Esophagus muscularis mucosa (tissue), 3 donors: ENCODE data around the gene TTC6.

Experiments used
- POLR2A ChIP-seq: fragments of 450-650 bp; IDR thresholded peaks from one replicate; pipeline ENCODE4 v1.6.1; 2017; ENCODE audit warnings: antibody characterized with exemption, moderate library complexity, mild to moderate bottlenecking, low read depth
- POLR2AphosphoS5 ChIP-seq, 2 donors: sonication (generic); formaldehyde crosslinking; IDR thresholded peaks; one replicate each; pipeline ENCODE4 v1.6.1; 2017; ENCODE audit warnings: antibody characterized with exemption in 2 of 2
- TF ChIP-seq, protein P1 (sequence below), 3 experiments: fragments of 200-600 bp in 2 of 3; fragments of 450-650 bp in 1 of 3; sonication (generic) in 2 of 3; IDR thresholded peaks; one replicate each; pipeline ENCODE4 v1.5.1; 2017 to 2019; ENCODE audit warnings: antibody characterized with exemption in 3 of 3, mild to moderate bottlenecking in 2 of 3, moderate library complexity in 1 of 3

DNA sequence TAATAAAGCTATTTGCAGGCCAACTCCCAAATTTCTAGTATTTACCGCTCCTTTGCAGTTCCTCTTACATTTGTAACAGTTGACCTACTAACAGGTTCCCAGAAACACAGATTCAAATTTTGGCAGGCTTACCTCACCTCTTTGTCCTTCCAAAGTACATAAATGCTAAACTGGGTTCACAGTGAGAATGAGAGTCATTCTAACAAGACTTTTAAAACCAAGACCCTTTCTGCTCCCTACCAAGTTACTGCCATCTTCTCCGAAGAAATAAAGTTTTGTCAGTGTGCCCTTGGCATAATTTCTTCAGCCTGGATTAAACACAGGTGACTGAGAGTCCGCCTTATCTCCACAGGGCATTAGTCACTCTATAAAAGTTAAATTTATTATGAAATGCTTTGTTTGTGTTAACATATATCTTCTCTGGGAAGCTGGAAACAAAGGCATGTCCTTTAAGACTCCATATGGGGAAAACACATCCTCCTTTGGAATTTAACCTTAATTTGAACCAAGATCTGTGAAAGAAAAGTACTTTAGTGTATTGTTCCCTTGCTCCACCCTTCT lies 28.5 kb upstream of the TTC6 start:
- no peak for TF ChIP-seq POLR2AphosphoS5 (IDR thresholded peaks at IDR 0.05)
- TF ChIP-seq, protein P1, sequence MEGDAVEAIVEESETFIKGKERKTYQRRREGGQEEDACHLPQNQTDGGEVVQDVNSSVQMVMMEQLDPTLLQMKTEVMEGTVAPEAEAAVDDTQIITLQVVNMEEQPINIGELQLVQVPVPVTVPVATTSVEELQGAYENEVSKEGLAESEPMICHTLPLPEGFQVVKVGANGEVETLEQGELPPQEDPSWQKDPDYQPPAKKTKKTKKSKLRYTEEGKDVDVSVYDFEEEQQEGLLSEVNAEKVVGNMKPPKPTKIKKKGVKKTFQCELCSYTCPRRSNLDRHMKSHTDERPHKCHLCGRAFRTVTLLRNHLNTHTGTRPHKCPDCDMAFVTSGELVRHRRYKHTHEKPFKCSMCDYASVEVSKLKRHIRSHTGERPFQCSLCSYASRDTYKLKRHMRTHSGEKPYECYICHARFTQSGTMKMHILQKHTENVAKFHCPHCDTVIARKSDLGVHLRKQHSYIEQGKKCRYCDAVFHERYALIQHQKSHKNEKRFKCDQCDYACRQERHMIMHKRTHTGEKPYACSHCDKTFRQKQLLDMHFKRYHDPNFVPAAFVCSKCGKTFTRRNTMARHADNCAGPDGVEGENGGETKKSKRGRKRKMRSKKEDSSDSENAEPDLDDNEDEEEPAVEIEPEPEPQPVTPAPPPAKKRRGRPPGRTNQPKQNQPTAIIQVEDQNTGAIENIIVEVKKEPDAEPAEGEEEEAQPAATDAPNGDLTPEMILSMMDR (IDR thresholded peaks at IDR 0.05) = no peak
- TF ChIP-seq POLR2A = no peak
